Measurements from ENCODE around the gene RNF144A. TPM values are rescaled to one million over a fixed set of nuclear protein-coding genes. Genes with fewer than 3 reads are reported as not detected.

RNF144A gene
- polyA plus RNA-seq, 1 of the 3 experiments (the other 2 are of a cell fraction) = 15.6 TPM

GRCh38 chr2:6888724-6889123 is 28.5 kb upstream of the RNF144A start:
- Histone ChIP-seq H3F3A (replicated peaks; ENCODE audit: insufficient read depth) (no peaks in the 10 kb centered on the region), H3K4me3 (ENCODE audit: low read depth in 2 of 2, low read length in 1 of 2) (no peak overlapping the region), H3K9ac (no peak overlapping the region), H3K27ac (ENCODE audit: low read depth in 2 of 2, low read length in 1 of 2) (no peak overlapping the region), H3K36me3 (replicated peaks in 1 of 2; ENCODE audit: control insufficient read depth in 1 of 2, insufficient read depth in 2 of 2, low read length in 1 of 2) (no peaks in the 10 kb centered on the region), H3K9me2 (no peaks in the 10 kb centered on the region), H3K4me1 (ENCODE audit: control insufficient read depth in 1 of 2, insufficient read depth in 2 of 2, low read depth in 1 of 2, low read length in 1 of 2) (no peaks in the 10 kb centered on the region; a peak in 1 of 4 replicates), H4K20me1 (ENCODE audit: insufficient read depth) (no peaks in the 10 kb centered on the region), H3K27me3 (ENCODE audit: insufficient read depth) (no peaks in the 10 kb centered on the region), H3K4me2 (no peak overlapping the region), H3K9me3 (no peaks in the 10 kb centered on the region), H3K79me2 (ENCODE audit: insufficient read depth) (no peaks in the 10 kb centered on the region), H2AFZ (ENCODE audit: low read depth) (no peak overlapping the region)
- no peak for TF ChIP-seq FOXJ3 (CRISPR knock-in tag; IDR thresholded peaks at IDR 0.05)
- TF ChIP-seq NRF1 (IDR thresholded peaks at IDR 0.05; ENCODE audit: low read depth, low read length) = no peak
- TF ChIP-seq, protein P1, sequence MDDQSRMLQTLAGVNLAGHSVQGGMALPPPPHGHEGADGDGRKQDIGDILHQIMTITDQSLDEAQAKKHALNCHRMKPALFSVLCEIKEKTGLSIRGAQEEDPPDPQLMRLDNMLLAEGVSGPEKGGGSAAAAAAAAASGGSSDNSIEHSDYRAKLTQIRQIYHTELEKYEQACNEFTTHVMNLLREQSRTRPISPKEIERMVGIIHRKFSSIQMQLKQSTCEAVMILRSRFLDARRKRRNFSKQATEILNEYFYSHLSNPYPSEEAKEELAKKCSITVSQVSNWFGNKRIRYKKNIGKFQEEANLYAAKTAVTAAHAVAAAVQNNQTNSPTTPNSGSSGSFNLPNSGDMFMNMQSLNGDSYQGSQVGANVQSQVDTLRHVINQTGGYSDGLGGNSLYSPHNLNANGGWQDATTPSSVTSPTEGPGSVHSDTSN (IDR thresholded peaks at IDR 0.05) = no peak
- TF ChIP-seq TAF1 (IDR thresholded peaks at IDR 0.05; ENCODE audit: borderline replicate concordance, low read depth, low read length) = no peak
- no peak for TF ChIP-seq CHD2 (IDR thresholded peaks at IDR 0.05; ENCODE audit: low read length, partially characterized antibody)
- TF ChIP-seq, protein P2, sequence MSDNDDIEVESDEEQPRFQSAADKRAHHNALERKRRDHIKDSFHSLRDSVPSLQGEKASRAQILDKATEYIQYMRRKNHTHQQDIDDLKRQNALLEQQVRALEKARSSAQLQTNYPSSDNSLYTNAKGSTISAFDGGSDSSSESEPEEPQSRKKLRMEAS (IDR thresholded peaks at IDR 0.05; ENCODE audit: low read depth) = no peak
- no peak for TF ChIP-seq FOXM1 (IDR thresholded peaks at IDR 0.05; ENCODE audit: low read depth)
- TF ChIP-seq TEAD4 (IDR thresholded peaks at IDR 0.05; ENCODE audit: borderline replicate concordance, insufficient read depth) = no peak
- TF ChIP-seq SIN3A (IDR thresholded peaks at IDR 0.05; ENCODE audit: borderline replicate concordance, low read depth, low read length) = no peak
- TF ChIP-seq SMC3 (IDR thresholded peaks at IDR 0.05; ENCODE audit: low read depth, low read length) = no peak
- TF ChIP-seq ELF1 (IDR thresholded peaks at IDR 0.05) = no peak
- TF ChIP-seq IRF3 (IDR thresholded peaks at IDR 0.05; ENCODE audit: low read depth, low read length) = no peak
- no peak for TF ChIP-seq EZH2phosphoT487 (IDR thresholded peaks at IDR 0.05; ENCODE audit: borderline replicate concordance, low read depth)
- TF ChIP-seq USF1 (IDR thresholded peaks at IDR 0.05; ENCODE audit: borderline replicate concordance, low read depth) = no peak
- no peak for TF ChIP-seq GATA2 (CRISPR knock-in tag; IDR thresholded peaks at IDR 0.05)
- no peak for TF ChIP-seq RFX5 (IDR thresholded peaks at IDR 0.05; ENCODE audit: low read length)
- ChIA-PET POLR2A (no interaction called here), CTCF (interaction anchor here (1.2 to 7.5 kb wide), 7 partner anchors 7 to 209 kb away, joined by 3 to 73 read pairs (median 5); no protein-coding TSS in a partner anchor)
- 48% methylated on average over 3 of the region's 4 CpGs for WGBS (ENCODE audit: low lambda C conversion rate)
- no peak for DNase-seq
